ENCODE results near the gene HYAL3.

HYAL3 gene, protein sequence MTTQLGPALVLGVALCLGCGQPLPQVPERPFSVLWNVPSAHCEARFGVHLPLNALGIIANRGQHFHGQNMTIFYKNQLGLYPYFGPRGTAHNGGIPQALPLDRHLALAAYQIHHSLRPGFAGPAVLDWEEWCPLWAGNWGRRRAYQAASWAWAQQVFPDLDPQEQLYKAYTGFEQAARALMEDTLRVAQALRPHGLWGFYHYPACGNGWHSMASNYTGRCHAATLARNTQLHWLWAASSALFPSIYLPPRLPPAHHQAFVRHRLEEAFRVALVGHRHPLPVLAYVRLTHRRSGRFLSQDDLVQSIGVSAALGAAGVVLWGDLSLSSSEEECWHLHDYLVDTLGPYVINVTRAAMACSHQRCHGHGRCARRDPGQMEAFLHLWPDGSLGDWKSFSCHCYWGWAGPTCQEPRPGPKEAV

DNA sequence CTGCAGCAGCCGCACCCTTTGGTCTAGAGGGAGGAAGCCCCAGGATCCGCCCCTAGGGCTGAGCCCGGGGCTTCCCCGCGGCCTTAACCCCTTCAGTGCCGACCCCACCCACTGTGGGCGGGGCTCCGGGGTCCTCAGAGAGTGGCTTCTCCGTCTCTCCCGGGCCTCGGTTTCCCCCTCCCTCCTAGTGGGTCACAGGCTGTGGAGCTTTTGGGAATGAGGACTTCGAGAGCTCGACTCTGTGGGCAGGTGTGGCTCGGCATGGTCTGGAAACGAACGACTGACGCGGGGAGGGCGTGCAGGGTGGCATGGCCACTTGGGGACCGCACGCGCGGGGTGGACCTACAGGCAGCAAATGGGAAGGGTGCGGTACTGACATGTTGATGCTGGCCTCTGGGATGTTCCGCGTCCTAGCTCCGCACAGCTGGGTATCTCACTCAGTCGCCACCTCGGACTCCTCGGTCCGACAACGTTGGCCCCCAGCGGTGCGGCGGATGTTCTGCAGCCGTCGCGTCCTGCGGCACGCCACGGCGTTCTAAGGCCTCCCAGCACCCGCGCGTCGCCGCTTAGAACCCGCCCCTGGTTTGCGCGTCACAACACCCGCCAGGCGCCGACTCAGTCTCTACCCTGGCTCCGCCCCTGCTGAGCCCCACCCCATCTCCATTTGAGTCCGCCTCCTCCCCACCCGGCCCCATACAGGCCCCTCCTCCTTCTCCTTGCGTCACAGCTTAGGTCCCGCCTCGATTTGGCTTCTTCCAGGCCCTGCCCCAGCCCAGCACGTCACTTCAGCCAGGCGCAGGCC, at the start of gene HYAL3, which contains the start of gene NAA80:
Gene HYAL3 (minus strand): TSS at position 570 of the 802 bp plus-strand sequence. CDS start 3,803 bp downstream, outside the sequence.
Gene NAA80 (minus strand): TSS at position 570 of the 802 bp plus-strand sequence. CDS start 1,942 bp downstream, outside the sequence.
- DNase-seq (ENCODE audit: low spot score), result peak; percentile 94

- peak; percentile 55 for DNase-seq (ENCODE audit: low spot score)
Measured at GRCh38 chr3:50347187-50347813, 48.1 kb upstream of the HYAL3 start.

GRCh38 chr3:50345586-50346234, 46.5 kb upstream of the HYAL3 start, which contains the start of gene ZMYND10:
ZMYND10 (minus strand) TSS chr3:50345732; CDS start chr3:50345579, 153 bp downstream.
- DNase-seq (ENCODE audit: low spot score), result peak; percentile 92

- DNase-seq (ENCODE audit: low spot score), result no peak
Measured at GRCh38 chr3:50345008-50345407, 45.8 kb upstream of the HYAL3 start.

DNA sequence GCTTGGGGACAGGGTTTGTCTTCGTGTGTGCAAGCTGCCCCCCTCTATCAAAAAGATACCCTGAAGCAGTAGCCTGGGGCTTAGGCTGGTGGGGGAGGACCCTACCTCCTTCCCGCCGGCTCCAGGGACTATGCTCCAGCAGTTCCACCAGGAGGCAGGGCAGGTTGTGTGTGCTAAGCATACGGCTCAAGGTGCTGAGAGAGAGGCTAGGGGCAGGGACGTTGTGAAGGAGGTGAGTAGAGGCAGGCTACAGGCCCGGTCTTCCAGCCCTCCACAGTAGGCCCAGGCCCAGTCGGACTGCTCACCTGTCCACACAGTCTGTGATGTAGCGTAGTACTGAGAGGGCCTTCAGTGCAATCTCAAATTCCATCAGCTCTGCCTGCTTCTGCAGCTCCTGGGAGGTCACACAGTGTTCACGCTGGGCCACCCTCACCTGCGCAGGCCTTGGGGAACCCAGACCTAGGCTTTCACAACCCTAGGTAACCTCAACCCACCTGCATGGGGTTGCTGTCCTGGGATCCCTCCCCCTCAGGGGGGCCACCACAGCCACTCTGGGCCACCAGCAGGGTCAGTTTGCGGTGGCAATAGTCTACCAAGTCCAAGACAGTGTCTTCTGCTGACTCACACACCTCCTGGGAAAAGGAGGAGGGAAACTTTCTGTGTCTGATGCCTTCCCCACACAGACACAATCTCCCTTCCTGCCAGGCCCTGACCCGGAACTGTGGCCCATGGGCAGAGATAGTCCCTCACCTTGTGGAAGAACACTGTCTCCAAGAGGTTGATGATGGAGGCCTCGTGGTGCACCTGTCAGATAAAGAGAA, 43.8 kb upstream of the HYAL3 start:
- DNase-seq (ENCODE audit: low spot score), result no peak

DNA sequence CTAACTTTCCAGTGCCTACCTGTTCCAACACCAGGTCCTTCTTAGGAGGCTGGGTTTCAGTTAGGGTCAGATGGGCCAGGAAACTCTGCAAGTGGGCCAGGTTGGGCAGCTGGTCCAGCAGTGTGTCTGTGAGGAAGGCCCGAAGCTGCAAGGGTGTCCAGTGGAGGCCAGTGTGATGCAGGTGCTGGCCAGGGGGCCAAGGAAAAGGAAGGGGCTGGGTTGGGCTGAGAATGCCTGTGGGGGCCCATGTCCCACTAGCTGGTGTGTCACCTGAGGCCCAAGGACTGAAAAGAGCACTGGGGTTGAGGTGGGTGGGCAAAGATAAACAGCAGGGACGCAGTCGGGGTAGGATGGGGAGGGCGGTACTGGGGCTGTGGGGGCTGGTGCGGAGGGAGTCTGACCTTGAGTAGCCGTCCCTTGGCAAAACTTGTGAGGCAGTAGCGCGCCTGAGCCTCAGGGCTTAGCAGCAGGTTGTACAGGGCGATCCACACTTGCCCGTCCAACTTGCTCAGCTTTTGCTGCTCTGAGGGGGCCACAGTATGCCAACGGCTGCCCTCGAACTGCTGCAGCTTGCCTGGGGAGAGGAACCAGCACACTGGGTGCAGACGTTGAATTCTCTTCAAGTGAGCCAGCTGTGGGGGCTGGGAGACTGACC, 42.9 kb upstream of the HYAL3 start:
- DNase-seq (ENCODE audit: low spot score), result no peak

DNA sequence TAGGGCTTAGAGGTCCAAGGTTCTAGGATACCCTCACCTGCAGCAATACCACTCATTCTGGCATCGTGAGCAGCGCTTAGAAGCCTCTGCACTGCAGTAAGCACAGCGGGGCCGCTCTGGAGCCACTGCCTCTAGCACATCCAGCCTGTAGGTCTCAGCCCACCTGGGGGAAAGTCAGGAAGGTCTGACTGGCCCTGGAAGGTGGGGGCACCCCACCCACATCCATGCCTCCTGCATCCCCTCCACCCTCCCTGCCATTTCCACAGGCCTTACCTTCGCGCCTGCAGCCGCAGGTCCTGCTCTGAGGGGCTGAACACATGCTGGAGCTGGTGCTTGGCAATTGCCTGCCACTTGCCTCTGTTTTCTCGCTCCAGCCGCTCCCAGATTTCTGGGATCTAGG, 42.3 kb upstream of the HYAL3 start:
- DNase-seq (ENCODE audit: low spot score), result no peak

GRCh38 chr3:50340448-50341329, 41.5 kb upstream of the HYAL3 start, which contains the start of gene RASSF1:
RASSF1 (minus strand) TSS chr3:50340836; CDS start chr3:50340805, 31 bp downstream.
- no peak for DNase-seq (ENCODE audit: low spot score)

DNA sequence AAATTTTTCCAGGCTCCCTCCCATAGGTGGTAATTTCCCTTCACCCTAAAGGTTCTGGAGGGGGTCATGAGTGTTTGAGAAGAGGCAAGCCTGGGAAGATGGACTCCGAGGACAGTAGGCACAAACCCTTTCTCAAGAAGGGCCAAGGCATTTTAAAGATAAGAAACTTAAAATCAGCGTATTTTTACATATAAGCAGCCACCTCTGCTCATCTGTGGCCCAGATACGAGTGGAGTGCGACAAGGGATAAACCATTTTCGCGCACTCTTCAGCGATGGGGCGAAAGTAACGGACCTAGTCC, 40.9 kb upstream of the HYAL3 start:
- no peak for DNase-seq (ENCODE audit: low spot score)

- DNase-seq (ENCODE audit: low spot score), result no peak
Measured at GRCh38 chr3:50339485-50340146, 40.4 kb upstream of the HYAL3 start.

- DNase-seq (ENCODE audit: low spot score), result no peak
Measured at GRCh38 chr3:50338965-50339364, 39.8 kb upstream of the HYAL3 start.

- DNase-seq (ENCODE audit: low spot score), result peak; percentile 98
Measured at GRCh38 chr3:50337175-50337861, 38.1 kb upstream of the HYAL3 start.

DNA sequence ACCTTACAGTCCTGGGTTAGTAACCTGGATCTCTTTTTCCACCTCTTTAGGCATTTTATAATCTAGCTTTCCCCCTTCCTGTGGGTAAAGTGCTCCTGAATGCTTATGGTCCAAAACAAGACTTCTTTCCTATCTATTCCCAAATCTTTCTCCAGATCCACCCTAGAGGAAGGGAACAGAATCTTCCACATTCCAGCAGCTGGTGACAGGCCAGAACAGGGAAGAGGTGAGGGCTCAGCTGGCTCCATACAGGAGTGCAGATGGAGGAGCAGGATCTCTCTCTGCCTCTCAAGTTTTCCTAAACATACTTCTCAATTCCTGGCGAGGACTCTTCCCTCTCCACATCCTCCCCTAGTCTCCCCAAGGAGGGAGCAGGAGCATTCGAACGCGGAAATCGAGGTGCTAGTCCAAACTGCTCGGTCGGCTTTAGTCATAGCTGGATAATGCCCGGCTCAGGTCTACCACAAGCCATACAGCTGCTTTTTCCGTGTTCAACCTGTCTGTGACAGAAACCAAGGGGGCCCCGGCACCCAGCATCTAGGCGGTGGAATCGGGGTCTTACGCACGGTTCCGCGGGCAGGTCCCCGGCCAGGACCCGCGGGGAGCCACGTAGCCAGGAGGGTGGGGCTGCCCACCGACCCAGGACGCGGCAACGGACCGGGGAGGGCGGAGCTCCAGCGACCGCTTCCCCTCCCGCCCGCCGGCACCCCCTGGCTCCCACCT, 37.4 kb upstream of the HYAL3 start:
- peak; percentile 84 for DNase-seq (ENCODE audit: low spot score)

- no peak for DNase-seq (ENCODE audit: low spot score)
Measured at GRCh38 chr3:50334339-50335075, 35.3 kb upstream of the HYAL3 start.

DNA sequence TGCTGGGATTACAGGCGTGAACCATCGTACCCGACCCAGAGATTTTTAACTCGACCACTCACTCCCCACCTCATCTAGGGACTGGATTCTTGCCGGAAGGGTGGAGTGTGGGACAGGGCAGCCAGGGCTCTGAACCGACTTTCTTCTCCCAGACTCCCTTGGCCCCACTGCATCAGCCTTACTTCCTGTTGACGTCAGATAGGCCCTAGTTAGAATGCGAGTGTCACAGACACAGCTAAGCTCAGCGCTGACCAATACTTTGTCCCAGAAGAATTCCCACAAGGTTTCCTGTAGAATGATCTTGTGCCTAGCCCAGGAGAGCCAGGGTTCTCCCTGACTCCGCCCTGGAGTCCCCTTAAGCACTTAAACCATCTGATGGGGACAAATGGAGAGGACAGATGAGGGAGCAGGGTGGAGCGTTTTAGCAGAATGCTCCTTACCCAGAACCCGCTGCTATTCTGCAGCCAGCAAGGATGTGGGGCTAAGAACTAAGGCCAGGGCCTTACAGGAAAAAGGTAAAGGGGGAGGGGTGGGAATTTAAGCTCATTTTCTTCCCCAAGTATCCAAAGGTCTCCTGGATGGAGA, 34.6 kb upstream of the HYAL3 start:
- DNase-seq (ENCODE audit: low spot score), result no peak

GRCh38 chr3:50331364-50331907, 32.2 kb upstream of the HYAL3 start:
- DNase-seq (ENCODE audit: low spot score), result no peak

Measured in iPS-NIHi11 (cell line).